ENCODE results near the gene ZFP36L1.

The ZFP36L1 gene

DNA sequence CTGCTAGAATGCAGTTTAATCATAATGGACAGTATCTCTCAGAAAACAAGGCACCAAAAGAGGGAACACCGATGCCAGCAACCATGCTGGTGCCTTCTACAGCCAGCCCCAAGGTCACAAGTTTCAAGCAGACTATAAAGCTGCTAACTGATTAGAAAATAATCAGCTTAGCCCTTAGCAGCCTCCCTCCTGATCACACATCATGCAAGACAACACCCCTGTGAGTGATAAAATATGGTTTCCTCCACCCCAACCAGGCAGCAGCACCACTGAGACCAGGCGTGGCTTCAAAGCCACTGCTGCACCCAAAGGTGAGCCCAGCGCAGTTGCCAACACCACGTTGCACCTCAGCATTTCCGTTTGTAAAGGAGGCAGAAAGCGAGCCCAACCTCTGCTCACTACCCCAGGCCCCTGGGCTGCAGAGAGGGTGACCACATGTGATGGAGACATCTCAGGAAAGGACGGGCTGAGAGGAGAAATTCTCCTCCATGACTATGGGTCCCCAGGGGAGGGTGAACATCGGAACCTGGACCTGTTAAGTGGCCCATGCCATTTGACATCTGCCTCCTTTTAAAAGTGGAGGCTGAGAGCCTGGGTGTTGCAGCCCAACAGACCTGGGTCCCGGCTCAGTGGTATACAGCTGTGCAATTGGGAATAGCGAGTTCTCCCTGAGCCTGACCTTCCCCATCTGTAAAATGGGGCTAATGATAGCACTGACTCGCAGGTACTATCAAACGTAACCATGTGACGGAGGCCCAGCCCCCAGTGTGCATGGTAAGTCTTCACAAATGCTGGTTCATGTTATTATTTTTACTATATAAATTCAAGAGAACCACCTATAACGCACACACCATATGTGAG is 11.5 kb downstream of the ZFP36L1 start:
- Histone ChIP-seq H3K9ac (ENCODE audit: low read length) (no peak overlapping the region), H2AK5ac (ENCODE audit: low read length) (no peak overlapping the region), H2BK5ac (ENCODE audit: low read length) (no peak overlapping the region), H2BK15ac (replicated peaks; ENCODE audit: low read depth) (no peak overlapping the region), H4K5ac (ENCODE audit: low read length) (no peak overlapping the region), H3K4ac (ENCODE audit: low read depth, low read length) (no peak overlapping the region), H3K18ac (ENCODE audit: low read length) (no peak overlapping the region), H3K4me1 (ENCODE audit: control insufficient read depth, low read depth, low read length) (peaks cover 7% of the 10 kb centered on the region), H3K4me2 (ENCODE audit: low read length) (no peak overlapping the region), H3K36me3 (ENCODE audit: control insufficient read depth, insufficient read depth, low read length) (no peaks in the 10 kb centered on the region), H4K8ac (ENCODE audit: low read depth, low read length) (no peak overlapping the region), H3K23ac (ENCODE audit: low read length) (no peak overlapping the region), H3K4me3 (ENCODE audit: low read length) (no peak overlapping the region), H3K27me3 (ENCODE audit: insufficient read depth, low read length, poor library complexity) (no peaks in the 10 kb centered on the region), H3K79me1 (ENCODE audit: low read length) (no peaks in the 10 kb centered on the region), H3K27ac (ENCODE audit: low read depth, low read length) (no peak overlapping the region), H3K56ac (ENCODE audit: low read length) (no peak overlapping the region), H2BK120ac (ENCODE audit: low read depth, low read length) (no peak overlapping the region), H3K79me2 (ENCODE audit: control insufficient read depth, insufficient read depth, low read length) (no peaks in the 10 kb centered on the region)
- DNase-seq: peak; percentile 60
- WGBS (ENCODE audit: extremely low coverage, insufficient coverage, low lambda C conversion rate): no CpG with 5 or more reads among the region's 14 CpGs

DNA sequence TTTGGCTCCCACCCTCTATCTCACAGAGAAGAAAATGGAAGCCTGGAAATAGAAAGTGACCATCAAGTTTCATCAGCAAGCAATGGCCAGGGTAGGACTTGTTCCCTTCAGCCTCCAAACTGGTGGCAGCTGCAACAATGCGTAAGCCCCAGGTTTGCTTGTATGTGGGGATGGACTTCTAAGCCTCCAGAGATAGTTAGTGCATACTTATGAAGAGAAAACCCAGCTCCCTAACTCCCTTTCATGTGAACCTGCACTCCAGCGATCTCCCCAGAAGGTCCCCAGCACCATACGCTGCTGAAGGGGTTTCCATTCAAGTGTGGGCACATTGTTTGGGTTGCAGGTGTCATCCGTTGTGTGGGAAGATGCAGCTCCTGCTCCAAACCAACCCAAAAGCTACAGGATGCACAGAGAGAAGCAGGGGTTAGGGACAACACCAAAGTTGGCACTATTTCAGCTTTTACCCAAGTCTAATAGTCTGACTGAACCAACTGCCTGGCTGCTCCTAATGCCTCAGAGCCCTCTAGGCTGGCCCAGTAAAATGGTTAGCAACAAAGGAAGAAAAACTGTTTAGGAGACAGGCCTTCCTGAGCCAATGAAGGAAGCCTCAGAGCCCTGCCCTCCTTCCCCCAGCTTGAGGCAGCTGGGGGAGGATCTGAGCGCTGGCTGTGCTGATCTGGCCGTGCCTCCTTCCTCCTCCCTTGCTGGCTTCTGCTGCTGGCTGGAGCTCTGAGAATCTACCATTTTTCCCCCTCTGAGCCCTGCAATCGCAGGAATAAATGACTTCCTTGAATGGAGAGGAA is 12.3 kb downstream of the ZFP36L1 start:
- H2BK15ac ChIP-seq (replicated peaks; ENCODE audit: low read depth): no peak overlapping the region
- no peak overlapping the region for H3K4me2 ChIP-seq (ENCODE audit: low read length)
- H3K18ac ChIP-seq (ENCODE audit: low read length): no peak overlapping the region
- no peaks in the 10 kb centered on the region for H3K36me3 ChIP-seq (ENCODE audit: control insufficient read depth, insufficient read depth, low read length)
- peak overlapping the region; percentile 15 for H3K9ac ChIP-seq (ENCODE audit: low read length)
- no peaks in the 10 kb centered on the region for H3K79me2 ChIP-seq (ENCODE audit: control insufficient read depth, insufficient read depth, low read length)
- H4K5ac ChIP-seq (ENCODE audit: low read length): no peak overlapping the region
- no peak overlapping the region for H4K8ac ChIP-seq (ENCODE audit: low read depth, low read length)
- H3K4me3 ChIP-seq (ENCODE audit: low read length): no peak overlapping the region
- H3K27me3 ChIP-seq (ENCODE audit: insufficient read depth, low read length, poor library complexity): no peaks in the 10 kb centered on the region
- H3K56ac ChIP-seq (ENCODE audit: low read length): peak overlapping the region; percentile 30
- H2BK120ac ChIP-seq (ENCODE audit: low read depth, low read length): no peak overlapping the region
- H3K23ac ChIP-seq (ENCODE audit: low read length): no peak overlapping the region
- WGBS (ENCODE audit: extremely low coverage, insufficient coverage, low lambda C conversion rate): no CpG with 5 or more reads among the region's 7 CpGs
- peak; percentile 63 for DNase-seq
- no peak overlapping the region for H2AK5ac ChIP-seq (ENCODE audit: low read length)
- H2BK5ac ChIP-seq (ENCODE audit: low read length): no peak overlapping the region
- peaks cover 7% of the 10 kb centered on the region for H3K4me1 ChIP-seq (ENCODE audit: control insufficient read depth, low read depth, low read length)
- H3K27ac ChIP-seq (ENCODE audit: low read depth, low read length): no peak overlapping the region
- H3K79me1 ChIP-seq (ENCODE audit: low read length): no peaks in the 10 kb centered on the region
- H3K4ac ChIP-seq (ENCODE audit: low read depth, low read length): no peak overlapping the region

DNA sequence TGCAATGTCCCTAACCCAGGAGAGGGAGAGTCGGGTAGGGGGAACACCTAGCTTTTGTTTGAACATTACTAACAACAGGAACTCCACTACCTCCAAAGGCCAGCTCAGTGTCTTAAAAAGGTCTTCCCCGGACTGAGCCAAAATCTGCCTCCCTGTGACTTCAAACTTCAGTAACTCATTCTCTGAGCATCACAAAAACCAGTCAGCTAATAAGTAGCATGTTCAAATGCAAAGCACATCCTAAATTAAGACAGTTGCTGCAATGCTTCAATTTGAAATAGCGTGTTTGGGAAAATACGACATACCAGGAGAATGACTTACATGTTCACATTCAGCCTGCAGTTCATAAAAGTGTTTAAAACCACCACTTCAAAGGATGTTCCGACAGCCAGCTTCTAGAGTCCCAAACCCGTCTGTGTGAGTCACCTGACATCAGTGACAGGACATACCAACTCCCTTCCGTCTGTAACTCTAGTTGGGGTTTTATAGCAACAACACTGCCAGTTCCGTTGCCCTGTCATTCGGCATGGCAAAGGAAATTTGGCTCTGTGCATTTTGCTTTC is 13.0 kb downstream of the ZFP36L1 start:
- H3K27ac ChIP-seq (ENCODE audit: low read depth, low read length): no peak overlapping the region
- no peak overlapping the region for H4K8ac ChIP-seq (ENCODE audit: low read depth, low read length)
- H3K4me1 ChIP-seq (ENCODE audit: control insufficient read depth, low read depth, low read length): peaks cover 7% of the 10 kb centered on the region
- H3K56ac ChIP-seq (ENCODE audit: low read length): no peak overlapping the region
- no peaks in the 10 kb centered on the region for H3K79me2 ChIP-seq (ENCODE audit: control insufficient read depth, insufficient read depth, low read length)
- no peak overlapping the region for H3K4me3 ChIP-seq (ENCODE audit: low read length)
- H3K23ac ChIP-seq (ENCODE audit: low read length): no peak overlapping the region
- H2AK5ac ChIP-seq (ENCODE audit: low read length): no peak overlapping the region
- no peak overlapping the region for H3K9ac ChIP-seq (ENCODE audit: low read length)
- no peaks in the 10 kb centered on the region for H3K36me3 ChIP-seq (ENCODE audit: control insufficient read depth, insufficient read depth, low read length)
- no peak overlapping the region for H3K4me2 ChIP-seq (ENCODE audit: low read length)
- H2BK5ac ChIP-seq (ENCODE audit: low read length): no peak overlapping the region
- no peak overlapping the region for H3K4ac ChIP-seq (ENCODE audit: low read depth, low read length)
- no CpG with 5 or more reads among the region's 9 CpGs for WGBS (ENCODE audit: extremely low coverage, insufficient coverage, low lambda C conversion rate)
- H3K18ac ChIP-seq (ENCODE audit: low read length): no peak overlapping the region
- no peak overlapping the region for H2BK15ac ChIP-seq (replicated peaks; ENCODE audit: low read depth)
- H3K27me3 ChIP-seq (ENCODE audit: insufficient read depth, low read length, poor library complexity): no peaks in the 10 kb centered on the region
- H3K79me1 ChIP-seq (ENCODE audit: low read length): no peaks in the 10 kb centered on the region
- no peak overlapping the region for H4K5ac ChIP-seq (ENCODE audit: low read length)
- H2BK120ac ChIP-seq (ENCODE audit: low read depth, low read length): no peak overlapping the region
- no peak for DNase-seq

DNA sequence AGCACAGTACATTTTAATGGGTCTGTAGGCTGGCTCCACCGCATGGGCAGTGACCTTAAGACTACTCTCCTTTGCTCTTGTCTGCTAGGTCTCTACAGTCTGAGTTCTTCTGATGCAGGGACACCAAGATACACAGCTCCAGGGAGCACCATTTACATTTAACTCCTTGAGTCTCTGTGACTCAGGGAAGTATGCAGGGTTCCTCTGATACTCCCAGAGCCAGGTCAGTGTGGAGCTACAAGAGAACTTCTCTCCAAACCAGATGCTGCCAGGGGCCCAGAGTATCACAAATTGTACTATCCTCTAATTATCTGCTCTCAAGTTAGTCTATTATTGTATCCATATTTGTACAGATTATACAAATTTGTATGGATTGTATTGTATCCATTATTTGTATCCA is 15.2 kb downstream of the ZFP36L1 start:
- Histone ChIP-seq H3K4me2 (ENCODE audit: low read length) (no peak overlapping the region), H2AK5ac (ENCODE audit: low read length) (no peak overlapping the region), H3K27ac (ENCODE audit: low read depth, low read length) (no peak overlapping the region), H3K9ac (ENCODE audit: low read length) (no peak overlapping the region), H3K4me3 (ENCODE audit: low read length) (no peak overlapping the region), H3K79me1 (ENCODE audit: low read length) (no peaks in the 10 kb centered on the region), H3K18ac (ENCODE audit: low read length) (no peak overlapping the region), H4K8ac (ENCODE audit: low read depth, low read length) (no peak overlapping the region), H2BK15ac (replicated peaks; ENCODE audit: low read depth) (no peak overlapping the region), H3K36me3 (ENCODE audit: control insufficient read depth, insufficient read depth, low read length) (no peaks in the 10 kb centered on the region), H3K27me3 (ENCODE audit: insufficient read depth, low read length, poor library complexity) (no peaks in the 10 kb centered on the region), H3K56ac (ENCODE audit: low read length) (no peak overlapping the region), H3K4ac (ENCODE audit: low read depth, low read length) (no peak overlapping the region), H2BK120ac (ENCODE audit: low read depth, low read length) (no peak overlapping the region), H3K79me2 (ENCODE audit: control insufficient read depth, insufficient read depth, low read length) (no peaks in the 10 kb centered on the region), H3K4me1 (ENCODE audit: control insufficient read depth, low read depth, low read length) (peaks cover 7% of the 10 kb centered on the region), H4K5ac (ENCODE audit: low read length) (no peak overlapping the region), H2BK5ac (ENCODE audit: low read length) (no peak overlapping the region), H3K23ac (ENCODE audit: low read length) (no peak overlapping the region)
- no CpG with 5 or more reads among the region's 1 CpG for WGBS (ENCODE audit: extremely low coverage, insufficient coverage, low lambda C conversion rate)
- DNase-seq: no peak

DNA sequence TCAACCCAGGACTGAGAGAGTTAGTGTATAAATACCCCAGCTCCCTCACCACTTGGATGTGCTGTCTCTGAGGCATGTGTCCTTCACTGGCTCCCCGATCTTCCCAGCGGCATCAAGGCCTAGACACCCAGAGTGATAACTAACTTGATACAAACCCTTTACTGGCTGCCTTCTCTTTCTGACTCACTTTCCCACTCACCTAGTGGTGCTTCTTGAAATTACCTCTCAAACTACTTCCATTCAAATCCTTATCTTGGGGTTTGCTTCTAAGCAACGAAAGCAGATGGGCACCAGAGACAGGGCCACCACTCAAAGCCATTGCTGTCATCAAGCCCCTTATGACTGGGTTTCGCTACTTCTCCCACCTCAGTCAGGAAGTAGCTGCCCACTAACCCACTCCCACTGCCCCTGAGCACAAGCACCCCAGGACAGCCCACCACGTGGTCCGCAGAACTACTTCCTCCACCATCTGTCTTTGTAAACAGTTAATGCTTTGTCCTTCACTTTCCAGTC is 17.2 kb downstream of the ZFP36L1 start:
- H4K8ac ChIP-seq (ENCODE audit: low read depth, low read length): no peak overlapping the region
- no peak overlapping the region for H3K56ac ChIP-seq (ENCODE audit: low read length)
- no peak overlapping the region for H3K23ac ChIP-seq (ENCODE audit: low read length)
- peaks cover 2% of the 10 kb centered on the region for H3K4me1 ChIP-seq (ENCODE audit: control insufficient read depth, low read depth, low read length)
- H3K4me3 ChIP-seq (ENCODE audit: low read length): no peak overlapping the region
- H3K79me1 ChIP-seq (ENCODE audit: low read length): no peaks in the 10 kb centered on the region
- no peaks in the 10 kb centered on the region for H3K36me3 ChIP-seq (ENCODE audit: control insufficient read depth, insufficient read depth, low read length)
- DNase-seq: peak; percentile 65
- no peak overlapping the region for H2BK120ac ChIP-seq (ENCODE audit: low read depth, low read length)
- no peak overlapping the region for H4K5ac ChIP-seq (ENCODE audit: low read length)
- no peak overlapping the region for H3K27ac ChIP-seq (ENCODE audit: low read depth, low read length)
- no peak overlapping the region for H3K9ac ChIP-seq (ENCODE audit: low read length)
- no peak overlapping the region for H2BK15ac ChIP-seq (replicated peaks; ENCODE audit: low read depth)
- no peak overlapping the region for H3K4me2 ChIP-seq (ENCODE audit: low read length)
- H2BK5ac ChIP-seq (ENCODE audit: low read length): no peak overlapping the region
- no peak overlapping the region for H3K18ac ChIP-seq (ENCODE audit: low read length)
- no peak overlapping the region for H3K4ac ChIP-seq (ENCODE audit: low read depth, low read length)
- H2AK5ac ChIP-seq (ENCODE audit: low read length): no peak overlapping the region
- H3K27me3 ChIP-seq (ENCODE audit: insufficient read depth, low read length, poor library complexity): no peaks in the 10 kb centered on the region
- WGBS (ENCODE audit: extremely low coverage, insufficient coverage, low lambda C conversion rate): no CpG with 5 or more reads among the region's 6 CpGs
- no peaks in the 10 kb centered on the region for H3K79me2 ChIP-seq (ENCODE audit: control insufficient read depth, insufficient read depth, low read length)

All from mesendoderm (in vitro differentiated cells).